ENCODE data around the gene ZNF335. TPM values are rescaled to one million over a fixed set of nuclear protein-coding genes. Genes with fewer than 3 reads are reported as not detected.

ZNF335 gene
- total RNA-seq, 1 donor from 2014 or later, result 16.0 TPM

DNA sequence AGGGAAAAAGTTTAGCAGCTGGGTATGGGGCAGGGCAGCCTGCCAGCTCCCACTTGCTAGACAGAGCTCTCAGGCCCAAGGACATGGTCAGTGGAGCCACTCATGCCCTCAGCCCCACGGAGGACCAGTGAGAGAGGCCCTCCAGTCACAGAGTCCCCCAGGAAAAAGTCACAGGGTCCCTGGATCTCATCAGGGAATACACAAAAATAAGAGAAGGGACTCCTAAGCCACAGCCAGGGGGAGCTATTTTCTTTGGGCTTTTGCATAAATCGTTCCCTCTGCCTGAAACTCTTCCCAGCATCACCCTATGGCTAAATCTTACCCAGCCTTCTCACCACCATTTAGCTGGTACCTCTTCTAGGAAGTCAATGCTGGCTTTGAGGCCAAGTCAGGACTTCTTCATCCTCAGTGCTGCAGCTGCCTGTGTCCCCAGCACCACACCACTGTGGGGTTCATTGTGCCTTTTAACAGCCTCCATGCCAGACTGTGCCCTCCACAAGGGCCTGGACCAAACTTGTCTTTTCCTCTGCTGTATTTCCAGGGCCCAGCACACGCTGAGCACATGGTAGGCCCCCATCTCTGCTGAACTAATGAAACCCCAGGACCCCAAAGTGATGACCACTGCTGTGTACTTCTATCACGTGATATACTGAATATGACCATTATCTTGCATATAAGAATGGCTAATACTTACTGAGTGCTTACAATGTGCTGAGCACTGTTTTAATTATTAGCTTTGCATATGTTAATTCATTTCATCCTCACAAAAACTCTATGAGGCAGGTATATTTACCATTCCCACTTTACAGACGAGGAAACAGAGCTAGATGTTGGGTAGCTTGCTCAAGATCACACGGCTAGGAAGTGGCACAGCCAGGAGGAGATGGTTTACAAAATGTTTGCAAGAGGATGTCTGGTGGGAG is 2.0 kb downstream of the ZNF335 start:
- DNase-seq (ENCODE audit: low read depth), result no peak
- H3K4me3 ChIP-seq (ENCODE audit: low read depth, low read length), result peak overlapping the region; percentile 84
- TF ChIP-seq, protein P1, sequence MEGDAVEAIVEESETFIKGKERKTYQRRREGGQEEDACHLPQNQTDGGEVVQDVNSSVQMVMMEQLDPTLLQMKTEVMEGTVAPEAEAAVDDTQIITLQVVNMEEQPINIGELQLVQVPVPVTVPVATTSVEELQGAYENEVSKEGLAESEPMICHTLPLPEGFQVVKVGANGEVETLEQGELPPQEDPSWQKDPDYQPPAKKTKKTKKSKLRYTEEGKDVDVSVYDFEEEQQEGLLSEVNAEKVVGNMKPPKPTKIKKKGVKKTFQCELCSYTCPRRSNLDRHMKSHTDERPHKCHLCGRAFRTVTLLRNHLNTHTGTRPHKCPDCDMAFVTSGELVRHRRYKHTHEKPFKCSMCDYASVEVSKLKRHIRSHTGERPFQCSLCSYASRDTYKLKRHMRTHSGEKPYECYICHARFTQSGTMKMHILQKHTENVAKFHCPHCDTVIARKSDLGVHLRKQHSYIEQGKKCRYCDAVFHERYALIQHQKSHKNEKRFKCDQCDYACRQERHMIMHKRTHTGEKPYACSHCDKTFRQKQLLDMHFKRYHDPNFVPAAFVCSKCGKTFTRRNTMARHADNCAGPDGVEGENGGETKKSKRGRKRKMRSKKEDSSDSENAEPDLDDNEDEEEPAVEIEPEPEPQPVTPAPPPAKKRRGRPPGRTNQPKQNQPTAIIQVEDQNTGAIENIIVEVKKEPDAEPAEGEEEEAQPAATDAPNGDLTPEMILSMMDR (conservative IDR thresholded peaks at IDR 0.05; ENCODE audit: low read depth, low read length), result peak; percentile 78

DNA sequence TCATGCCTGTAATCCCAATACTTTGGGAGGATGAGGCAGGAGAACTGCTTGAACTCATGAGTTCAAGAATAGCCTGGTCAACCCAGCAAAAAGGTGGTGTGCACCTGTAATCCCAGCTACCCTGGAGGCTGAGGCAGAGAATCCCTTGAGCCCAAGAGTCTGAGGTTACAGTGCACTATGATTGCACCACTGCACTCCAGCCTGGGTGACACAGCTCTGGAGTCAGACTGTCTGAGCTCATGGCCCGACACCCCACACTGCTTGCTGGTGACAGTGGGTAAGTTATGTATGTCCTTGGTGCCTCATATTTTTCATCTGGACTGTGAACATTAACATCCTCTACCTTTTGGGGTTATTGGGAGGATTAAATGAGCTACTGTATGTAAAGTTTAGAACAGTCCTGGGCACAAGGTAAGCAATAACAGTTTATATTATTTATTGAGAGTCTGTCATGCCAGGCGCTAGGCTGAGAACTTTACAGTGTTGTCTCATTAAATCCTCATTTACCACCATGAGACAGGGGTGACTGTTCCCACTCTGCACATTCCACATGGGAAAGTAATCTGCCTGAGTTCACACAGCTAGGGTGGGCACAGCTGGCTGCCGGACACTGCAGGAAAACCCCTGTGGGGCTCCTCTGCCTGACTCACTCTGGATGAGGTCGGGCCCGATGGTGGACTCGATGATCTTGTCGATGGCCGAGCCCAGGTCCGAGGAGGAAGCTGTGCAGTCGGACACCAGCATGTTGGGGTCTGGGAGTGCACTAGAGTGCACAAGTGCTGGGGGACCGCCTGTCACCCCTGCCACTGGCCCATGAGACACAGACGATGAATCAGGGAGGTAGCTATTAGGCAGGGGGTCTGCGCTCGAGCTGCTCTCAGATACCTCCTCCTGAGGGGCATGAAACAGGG is 2.9 kb downstream of the ZNF335 start:
- DNase-seq (ENCODE audit: low read depth), result no peak
- H3K4me3 ChIP-seq (ENCODE audit: low read depth, low read length), result no peak overlapping the region
- TF ChIP-seq, protein P1 (conservative IDR thresholded peaks at IDR 0.05; ENCODE audit: low read depth, low read length), result no peak

DNA sequence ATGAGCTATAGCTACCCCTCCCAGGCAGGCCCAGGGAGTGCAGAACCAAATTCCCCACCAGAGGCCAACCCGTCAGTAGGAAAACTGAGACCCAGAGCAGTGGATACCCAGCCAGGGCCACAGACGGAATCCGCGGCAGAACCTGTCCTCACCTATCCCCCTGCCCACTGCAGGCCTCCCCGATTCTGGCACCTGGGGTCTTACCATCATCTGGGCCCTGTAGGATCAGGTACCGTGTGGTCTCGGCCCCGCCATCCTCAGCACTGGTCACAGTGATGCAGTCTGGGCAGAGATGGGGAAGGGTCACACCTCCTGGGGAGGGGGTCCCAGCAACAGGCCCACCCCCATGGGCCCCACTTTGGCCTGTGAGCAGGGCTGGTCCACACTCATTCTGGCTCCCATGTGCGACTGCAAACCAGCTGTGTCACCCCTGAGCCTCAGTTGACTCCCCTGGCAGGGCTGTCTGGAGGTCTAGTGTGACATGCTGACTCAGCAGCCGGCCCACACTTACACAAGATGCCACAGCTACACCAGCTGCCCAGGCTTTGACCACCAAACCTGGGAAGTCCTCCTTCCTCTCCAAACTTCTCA is 3.8 kb downstream of the ZNF335 start:
- no peak overlapping the region for H3K4me3 ChIP-seq (ENCODE audit: low read depth, low read length)
- DNase-seq (ENCODE audit: low read depth), result no peak
- TF ChIP-seq, protein P1 (conservative IDR thresholded peaks at IDR 0.05; ENCODE audit: low read depth, low read length), result no peak

DNA sequence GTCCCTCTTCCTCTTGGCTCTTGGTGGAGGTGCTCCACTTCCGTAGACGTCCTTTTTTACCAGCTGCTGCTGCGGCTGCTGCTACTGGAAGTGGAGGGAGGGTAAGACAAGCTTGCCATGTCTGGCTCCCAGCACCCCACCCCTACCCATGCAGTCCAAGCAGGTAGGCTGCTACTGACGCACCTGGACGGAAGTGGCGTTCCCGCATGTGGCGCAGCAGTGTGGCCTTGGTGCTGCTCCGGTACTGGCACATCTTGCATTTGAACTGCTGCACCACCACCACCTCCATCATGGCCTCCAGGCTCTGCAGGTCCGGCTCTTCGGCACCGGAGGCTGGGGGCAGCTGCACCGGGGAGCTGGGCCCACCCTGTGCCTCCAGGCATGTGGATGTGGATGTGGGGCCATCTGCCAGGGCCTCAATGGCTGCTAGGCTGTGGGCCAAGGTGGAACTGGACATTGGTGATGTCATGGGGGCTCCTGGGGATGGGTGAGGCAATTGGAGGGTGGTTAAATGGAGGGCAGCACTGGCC is 4.4 kb downstream of the ZNF335 start:
- H3K4me3 ChIP-seq (ENCODE audit: low read depth, low read length), result no peak overlapping the region
- no peak for DNase-seq (ENCODE audit: low read depth)
- TF ChIP-seq, protein P1 (conservative IDR thresholded peaks at IDR 0.05; ENCODE audit: low read depth, low read length), result no peak

DNA sequence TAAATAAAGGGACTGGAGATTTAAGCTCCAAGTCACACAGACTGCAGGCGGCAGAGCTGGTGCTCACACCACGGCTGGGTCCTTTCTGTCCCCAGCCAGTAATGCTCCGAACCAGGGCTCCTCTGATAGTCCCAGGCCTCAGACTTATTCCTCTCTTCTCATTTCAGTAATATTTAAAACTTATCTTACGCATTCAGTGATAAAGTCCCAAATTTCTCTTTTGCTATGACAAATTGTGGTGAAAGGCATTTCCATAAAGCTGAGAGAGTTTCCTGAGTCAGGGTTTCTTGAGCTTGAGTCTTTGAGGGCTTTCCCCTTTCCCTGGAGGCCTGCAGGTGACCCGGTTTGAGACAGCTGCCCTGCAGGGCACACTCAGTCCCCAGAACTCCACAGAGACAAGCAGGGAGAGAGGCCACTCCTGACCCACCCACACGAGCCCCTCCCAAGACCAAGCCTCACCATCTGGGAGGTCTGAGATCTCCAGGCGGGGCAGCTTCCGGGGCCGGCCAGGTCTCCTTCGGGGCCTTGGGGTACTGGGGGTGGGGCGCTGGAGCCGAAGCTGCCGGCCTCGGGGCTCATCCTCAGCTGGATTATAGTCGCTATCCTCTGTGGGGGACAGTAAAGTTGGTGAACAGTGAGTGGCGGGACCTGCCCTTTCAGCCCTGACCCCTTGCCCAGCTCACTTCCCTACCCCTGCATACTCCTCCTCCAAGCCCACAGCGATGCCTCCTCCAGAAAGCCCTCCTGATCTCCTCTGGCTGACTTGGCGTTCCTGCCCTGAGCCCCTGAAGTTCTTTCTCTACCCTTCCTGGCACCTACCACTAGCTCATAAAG is 6.6 kb downstream of the ZNF335 start:
- no peak overlapping the region for H3K4me3 ChIP-seq (ENCODE audit: low read depth, low read length)
- no peak for DNase-seq (ENCODE audit: low read depth)
- TF ChIP-seq, protein P1 (conservative IDR thresholded peaks at IDR 0.05; ENCODE audit: low read depth, low read length), result no peak

DNA sequence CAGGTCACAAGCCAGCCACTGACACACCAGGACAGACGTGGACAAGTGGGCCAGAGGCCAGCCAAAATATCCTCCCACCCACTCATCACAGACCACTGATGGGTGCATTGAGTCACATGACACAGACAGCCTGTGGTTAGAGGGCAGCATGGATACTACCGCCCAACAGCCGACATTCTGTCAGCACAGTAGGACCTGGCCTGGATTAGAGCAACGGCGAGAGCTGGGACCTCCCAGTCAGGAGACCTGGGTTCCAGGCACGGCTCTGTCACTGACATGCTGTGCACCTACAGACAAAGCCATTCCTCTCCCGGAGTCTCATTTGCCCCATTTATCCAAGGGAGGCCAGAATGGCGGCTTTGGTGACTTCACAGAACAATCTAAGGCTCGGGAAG is 8.0 kb downstream of the ZNF335 start:
- TF ChIP-seq, protein P1 (conservative IDR thresholded peaks at IDR 0.05; ENCODE audit: low read depth, low read length), result no peak
- H3K4me3 ChIP-seq (ENCODE audit: low read depth, low read length), result no peak overlapping the region
- no peak for DNase-seq (ENCODE audit: low read depth)
